ENCODE data around the gene UQCC3. TPM values are rescaled to one million over a fixed set of nuclear protein-coding genes. Genes with fewer than 3 reads are reported as not detected.

The UQCC3 gene
- total and polyA plus RNA-seq, 7 donors = 5.2 to 16.5 (median 8.1) TPM

DNA sequence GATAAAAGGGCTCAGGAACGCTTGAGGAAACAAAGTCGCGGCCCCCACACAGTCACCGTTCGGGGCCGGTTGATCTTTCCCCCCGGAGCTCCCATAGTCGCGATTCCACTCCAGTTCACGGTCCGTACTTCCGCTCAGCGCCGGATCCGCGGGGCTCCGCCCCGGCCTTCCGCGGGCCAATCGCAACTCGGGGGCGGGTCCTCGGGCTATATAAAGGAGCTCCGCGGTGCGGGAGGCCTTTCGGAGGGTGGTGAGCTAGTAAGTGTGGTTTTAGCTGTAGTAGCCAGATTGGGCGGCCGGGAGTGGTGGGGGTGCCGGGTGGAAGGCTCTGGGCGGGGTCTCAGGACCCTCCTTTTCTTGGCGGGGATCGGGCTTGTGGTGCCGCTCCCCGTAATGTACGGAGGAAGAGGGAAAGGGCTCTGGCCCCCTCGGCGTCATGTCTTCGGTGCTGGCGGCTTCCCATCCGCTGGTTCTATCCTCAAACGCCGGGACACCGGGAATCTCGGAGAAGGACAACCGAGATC is 6.3 kb upstream of the UQCC3 start, which contains the start of the genes C11orf98 and CSKMT:
Gene C11orf98, minus strand, starts transcription at position 136 of the 524 bp plus-strand sequence. Its CDS starts 41 bp downstream, at position 95.
Gene CSKMT, plus strand, starts transcription at position 238 of the 524 bp plus-strand sequence. CDS start 568 bp downstream, outside the sequence.
- WGBS, 3 donors = 0 to 1% (median 1%) methylated on average over 42 to 47 of the region's 47 CpGs
- H3K27me3 ChIP-seq (ENCODE audit: insufficient read depth in 3 of 3, low read length in 2 of 3) = no peaks in the 10 kb centered on the region
- H3K9me3 ChIP-seq = no peaks in the 10 kb centered on the region
- H3K36me3 ChIP-seq (ENCODE audit: insufficient read depth in 1 of 2, low read depth in 1 of 2) = peaks cover 3 to 43% of the 10 kb centered on the region in 2 donors
- TF ChIP-seq, protein P1, sequence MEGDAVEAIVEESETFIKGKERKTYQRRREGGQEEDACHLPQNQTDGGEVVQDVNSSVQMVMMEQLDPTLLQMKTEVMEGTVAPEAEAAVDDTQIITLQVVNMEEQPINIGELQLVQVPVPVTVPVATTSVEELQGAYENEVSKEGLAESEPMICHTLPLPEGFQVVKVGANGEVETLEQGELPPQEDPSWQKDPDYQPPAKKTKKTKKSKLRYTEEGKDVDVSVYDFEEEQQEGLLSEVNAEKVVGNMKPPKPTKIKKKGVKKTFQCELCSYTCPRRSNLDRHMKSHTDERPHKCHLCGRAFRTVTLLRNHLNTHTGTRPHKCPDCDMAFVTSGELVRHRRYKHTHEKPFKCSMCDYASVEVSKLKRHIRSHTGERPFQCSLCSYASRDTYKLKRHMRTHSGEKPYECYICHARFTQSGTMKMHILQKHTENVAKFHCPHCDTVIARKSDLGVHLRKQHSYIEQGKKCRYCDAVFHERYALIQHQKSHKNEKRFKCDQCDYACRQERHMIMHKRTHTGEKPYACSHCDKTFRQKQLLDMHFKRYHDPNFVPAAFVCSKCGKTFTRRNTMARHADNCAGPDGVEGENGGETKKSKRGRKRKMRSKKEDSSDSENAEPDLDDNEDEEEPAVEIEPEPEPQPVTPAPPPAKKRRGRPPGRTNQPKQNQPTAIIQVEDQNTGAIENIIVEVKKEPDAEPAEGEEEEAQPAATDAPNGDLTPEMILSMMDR (IDR thresholded peaks at IDR 0.05) = no peak
- ATAC-seq (peak; percentile 97 to 98 (median 98)), DNase-seq (peak; percentile 94 to 97)
- H3K27ac ChIP-seq = peak within 1 kb of the TSS; percentile 95
- peaks cover 27% of the 10 kb centered on the region for H3K4me1 ChIP-seq
- intact Hi-C loops (cut with DNase I) = no loop called here
- H3K4me3 ChIP-seq = peak within 1 kb of the TSS; percentile 99

DNA sequence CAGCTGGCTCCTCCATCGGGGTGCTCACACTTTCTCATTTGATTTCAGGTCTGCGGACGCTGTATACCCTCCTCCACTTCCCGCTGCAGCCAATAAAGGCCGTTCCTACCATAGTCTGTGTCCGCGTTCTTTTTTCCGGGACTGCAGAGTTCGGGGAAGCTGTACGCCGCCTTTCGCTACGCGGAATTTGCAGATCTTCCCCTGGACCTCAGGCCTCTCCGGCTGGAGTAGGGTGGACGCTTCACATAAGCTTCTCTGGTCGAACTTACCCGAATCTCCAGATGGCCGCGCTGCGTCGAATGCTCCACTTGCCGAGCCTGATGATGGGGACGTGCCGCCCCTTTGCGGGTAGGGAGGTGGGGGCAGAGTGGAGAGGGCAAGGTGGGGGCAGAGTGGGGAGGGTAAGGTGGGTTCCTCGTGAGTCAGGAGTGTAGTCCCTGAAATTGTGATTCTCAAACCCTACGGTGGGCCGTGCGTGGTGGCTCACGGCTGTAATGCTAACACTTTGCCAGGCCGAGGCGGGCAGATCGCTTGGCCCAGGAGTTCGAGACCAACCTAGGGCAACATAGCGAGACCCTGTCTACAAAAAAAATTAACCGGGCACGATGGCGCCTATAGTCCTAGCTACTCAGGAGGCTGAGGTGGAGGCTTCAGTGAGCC is 5.7 kb upstream of the UQCC3 start:
- DNase-seq (peak; percentile 60 to 79), ATAC-seq (peak; percentile 22 to 57 (median 47))
- Histone ChIP-seq H3K36me3 (ENCODE audit: insufficient read depth in 1 of 2, low read depth in 1 of 2) (peaks cover 3 to 43% of the 10 kb centered on the region in 2 donors), H3K9me3 (no peaks in the 10 kb centered on the region), H3K4me3 (peak overlapping the region; percentile 99), H3K27me3 (ENCODE audit: insufficient read depth in 3 of 3, low read length in 2 of 3) (no peaks in the 10 kb centered on the region), H3K27ac (peak overlapping the region; percentile 95), H3K4me1 (peaks cover 32% of the 10 kb centered on the region)
- intact Hi-C loops (cut with DNase I) = no loop called here
- WGBS, 3 donors = 1 to 3% (median 2%) methylated on average over 39 of the region's 39 CpGs
- TF ChIP-seq, protein P1 (IDR thresholded peaks at IDR 0.05) = no peak

DNA sequence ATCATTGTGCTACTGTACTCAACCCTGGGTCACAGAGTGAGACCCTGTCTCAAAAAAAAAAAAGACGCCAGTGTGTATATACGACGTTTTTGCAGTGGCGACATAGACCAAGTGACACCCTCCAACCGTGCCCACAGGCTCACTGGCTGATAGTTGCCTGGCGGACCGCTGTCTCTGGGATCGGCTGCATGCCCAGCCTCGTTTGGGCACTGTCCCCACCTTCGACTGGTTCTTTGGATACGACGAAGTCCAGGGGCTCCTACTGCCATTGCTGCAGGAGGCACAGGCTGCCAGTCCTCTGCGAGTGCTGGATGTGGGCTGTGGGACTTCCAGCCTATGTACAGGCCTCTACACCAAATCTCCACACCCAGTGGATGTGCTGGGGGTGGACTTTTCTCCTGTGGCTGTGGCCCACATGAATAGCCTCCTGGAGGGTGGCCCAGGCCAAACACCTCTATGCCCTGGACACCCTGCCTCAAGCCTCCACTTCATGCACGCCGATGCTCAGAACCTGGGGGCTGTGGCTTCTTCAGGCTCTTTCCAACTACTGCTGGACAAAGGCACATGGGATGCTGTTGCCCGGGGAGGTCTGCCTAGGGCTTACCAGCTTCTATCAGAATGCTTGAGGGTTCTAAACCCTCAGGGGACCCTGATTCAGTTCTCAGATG is 5.1 kb upstream of the UQCC3 start:
- Histone ChIP-seq H3K9me3 (no peaks in the 10 kb centered on the region), H3K27me3 (ENCODE audit: insufficient read depth in 3 of 3, low read length in 2 of 3) (no peaks in the 10 kb centered on the region), H3K4me1 (peaks cover 35% of the 10 kb centered on the region), H3K27ac (peak overlapping the region; percentile 95), H3K4me3 (peak overlapping the region; percentile 99), H3K36me3 (ENCODE audit: insufficient read depth in 1 of 2, low read depth in 1 of 2) (peaks cover 3 to 42% of the 10 kb centered on the region in 2 donors)
- 31 to 43% (median 42%) methylated on average over 16 of the region's 16 CpGs for WGBS, 3 donors
- TF ChIP-seq, protein P1 (IDR thresholded peaks at IDR 0.05) = no peak
- intact Hi-C loops (cut with DNase I) = no loop called here
- ATAC-seq = no peak
- DNase-seq = no peak

DNA sequence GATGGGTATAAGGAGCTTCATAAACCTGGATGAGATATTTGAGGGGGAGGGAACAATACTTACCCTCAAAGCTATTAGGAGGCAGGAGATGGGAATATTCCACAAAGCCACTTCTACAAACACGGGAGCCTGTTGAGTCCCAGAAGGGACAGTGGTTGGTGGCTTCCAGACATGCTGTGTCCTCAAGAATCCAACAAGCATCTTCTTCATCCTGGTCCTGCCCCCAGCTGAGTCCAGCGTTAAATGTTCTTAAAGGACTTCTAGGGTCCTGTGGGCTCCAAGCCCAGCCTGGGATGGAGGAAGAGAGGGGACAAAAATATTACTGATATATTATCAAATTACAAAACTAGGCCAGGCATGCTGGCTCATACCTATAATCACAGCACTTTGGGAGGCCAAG is 4.0 kb upstream of the UQCC3 start:
- ATAC-seq (no peak), DNase-seq (no peak)
- TF ChIP-seq, protein P1 (IDR thresholded peaks at IDR 0.05) = no peak
- Histone ChIP-seq H3K4me3 (peak overlapping the region; percentile 99), H3K36me3 (ENCODE audit: insufficient read depth in 1 of 2, low read depth in 1 of 2) (peaks cover 3 to 31% of the 10 kb centered on the region in 2 donors), H3K9me3 (no peaks in the 10 kb centered on the region), H3K4me1 (peaks cover 38% of the 10 kb centered on the region), H3K27me3 (ENCODE audit: insufficient read depth in 3 of 3, low read length in 2 of 3) (no peaks in the 10 kb centered on the region), H3K27ac (no peak overlapping the region)
- WGBS, 3 donors = 67 to 73% (median 72%) methylated on average over 2 of the region's 2 CpGs
- intact Hi-C loops (cut with DNase I) = no loop called here

Measured in psoas muscle (tissue), 8 donors.